ENCODE results near the gene NDRG3. TPM values are rescaled to one million over a fixed set of nuclear protein-coding genes. Genes with fewer than 3 reads are reported as not detected.

Gene NDRG3
- total RNA-seq (2014; rRNA removed; shearing (Covaris generic)): 10.1 and 14.4 TPM in 2 replicates
- 22.1 and 25.0 TPM in 2 replicates for total RNA-seq (2022)
- Bru-seq, nascent RNA: percentile 52 among the genes with signal in this experiment
- BruChase-seq, experiment 1, labeled RNA remaining after a 6-hour chase: percentile 61 among the genes with signal in this experiment
- BruChase-seq, experiment 2, labeled RNA remaining after a 2-hour chase: percentile 54 among the genes with signal in this experiment
- long read RNA-seq, transcript NDRG3-201 (16 exons, 2,964 nt): major isoform, 41 of 64 reads
- long read RNA-seq, partial matches to known transcripts: 12 of 64 reads
- long read RNA-seq, other reads (novel, unspliced or antisense): 11 of 64 reads

- TSS peak; percentile 94 for BruUV-seq (replicated peaks)
- intact Hi-C loops (cut with micrococcal nuclease; ENCODE audit: unreplicated experiment): no loop called here
- H3K4me3 ChIP-seq (ENCODE audit: low read depth, low read length, poor library complexity, severe bottlenecking): peak within 1 kb of the TSS; percentile 85
Measured at GRCh38 chr20:36745927-36746659, at the start of gene NDRG3. Gene NDRG3 (minus strand): TSS chr20:36746090. CDS start chr20:36721735, 24,355 bp downstream.

GRCh38 chr20:36794116-36794474 is 48.2 kb upstream of the NDRG3 start:
- POLR2A ChIA-PET: no interaction called here
- Histone ChIP-seq H3K9me2 (ENCODE audit: insufficient read depth, low read length) (no peaks in the 10 kb centered on the region), H3K4me3 (ENCODE audit: low read depth, low read length, poor library complexity, severe bottlenecking) (no peak overlapping the region), H3K36me3 (ENCODE audit: insufficient read depth, low read length) (peaks cover 13% of the 10 kb centered on the region; the same call in 1 of the 2 replicates), H3K9me3 (ENCODE audit: low read length) (no peaks in the 10 kb centered on the region), H3K4me1 (ENCODE audit: insufficient read depth, low read length, poor library complexity, severe bottlenecking) (peaks cover 20% of the 10 kb centered on the region), H4K20me1 (ENCODE audit: insufficient read depth, low read length) (no peaks in the 10 kb centered on the region), H3K27ac (ENCODE audit: low read depth, low read length, poor library complexity, severe bottlenecking) (no peak overlapping the region), H3K79me2 (ENCODE audit: insufficient read depth, low read depth, low read length) (no peaks in the 10 kb centered on the region), H2AFZ (ENCODE audit: low read length) (no peak overlapping the region), H3K4me2 (ENCODE audit: low read length) (no peak overlapping the region)
- intact Hi-C loops (cut with micrococcal nuclease; ENCODE audit: unreplicated experiment): no loop called here
- DNase-seq (ENCODE audit: low spot score): no peak
- CTCF ChIA-PET (ENCODE audit: unreplicated experiment): no interaction called here
- BruUV-seq (replicated peaks): no TSS peak
- TF ChIP-seq CTCF (conservative IDR thresholded peaks at IDR 0.05; ENCODE audit: low read length): no peak
- no peak for TF ChIP-seq EZH2phosphoT487 (IDR thresholded peaks at IDR 0.05; ENCODE audit: borderline replicate concordance, low read depth, low read length)

More at GRCh38 chr20:36745927-36746659, at the start of gene NDRG3:
- Histone ChIP-seq H3K36me3 (ENCODE audit: insufficient read depth, low read length) (peaks cover 14% of the 10 kb centered on the region), H3K9me2 (ENCODE audit: insufficient read depth, low read length) (no peaks in the 10 kb centered on the region), H3K9me3 (ENCODE audit: low read length) (no peaks in the 10 kb centered on the region), H3K79me2 (ENCODE audit: insufficient read depth, low read depth, low read length) (no peaks in the 10 kb centered on the region), H4K20me1 (ENCODE audit: insufficient read depth, low read length) (no peaks in the 10 kb centered on the region), H3K27ac (ENCODE audit: low read depth, low read length, poor library complexity, severe bottlenecking) (peak within 1 kb of the TSS; percentile 48), H2AFZ (ENCODE audit: low read length) (peak within 1 kb of the TSS; percentile 89), H3K4me1 (ENCODE audit: insufficient read depth, low read length, poor library complexity, severe bottlenecking) (peaks cover 20% of the 10 kb centered on the region), H3K4me2 (ENCODE audit: low read length) (peak within 1 kb of the TSS; percentile 98)
- ChIA-PET CTCF (ENCODE audit: unreplicated experiment) (interaction anchor here (0.5 to 1.2 kb wide), 7 partner anchors 9 to 140 kb away, joined by 3 to 10 read pairs (median 3); partner anchors contain the start of gene DSN1), POLR2A (interaction anchor here (0.6 to 1.2 kb wide), 11 partner anchors 8 to 762 kb away, joined by 3 to 7 read pairs (median 4); partner anchors contain the start of gene DSN1)
- peak; percentile 97 for DNase-seq (ENCODE audit: low spot score)
- no peak for TF ChIP-seq CTCF (conservative IDR thresholded peaks at IDR 0.05; ENCODE audit: low read length)
- TF ChIP-seq EZH2phosphoT487 (IDR thresholded peaks at IDR 0.05; ENCODE audit: borderline replicate concordance, low read depth, low read length): no peak
